ENCODE results near the gene TPM1.
"Not testable (repeated sequence)": the region's sequence is repeated elsewhere in the genome, so short reads cannot be mapped to it uniquely, and the experiment has no call there.

Gene TPM1

GRCh38 chr15:63090887-63091286 is 48.3 kb downstream of the TPM1 start:
- no peak for ATAC-seq (replicated peaks; ENCODE audit: extremely low read depth, poor library complexity, severe bottlenecking)
- H3K36me3 Mint-ChIP-seq (ENCODE audit: insufficient read depth) = no peaks in the 10 kb centered on the region
- DNase-seq (ENCODE audit: low spot score in 2 of 2) = no peak
- H3K27me3 Mint-ChIP-seq = peaks cover 8% of the 10 kb centered on the region
- H3K4me1 Mint-ChIP-seq = peaks cover 4% of the 10 kb centered on the region
- H3K27ac Mint-ChIP-seq (ENCODE audit: low read depth) = no peak overlapping the region
- no peaks in the 10 kb centered on the region for H3K9me3 Mint-ChIP-seq
- no peak overlapping the region for H3K4me3 Mint-ChIP-seq

GRCh38 chr15:63091679-63092446 is 49.3 kb downstream of the TPM1 start:
- ATAC-seq (replicated peaks; ENCODE audit: extremely low read depth, poor library complexity, severe bottlenecking) = no peak
- Mint-ChIP-seq H3K27me3 (peaks cover 8% of the 10 kb centered on the region), H3K4me3 (no peak overlapping the region), H3K36me3 (ENCODE audit: insufficient read depth) (no peaks in the 10 kb centered on the region), H3K9me3 (no peaks in the 10 kb centered on the region), H3K4me1 (peaks cover 4% of the 10 kb centered on the region), H3K27ac (ENCODE audit: low read depth) (no peak overlapping the region)
- no peak for DNase-seq (ENCODE audit: low spot score in 2 of 2)

- peaks cover 4% of the 10 kb centered on the region for H3K4me1 Mint-ChIP-seq
- H3K27ac Mint-ChIP-seq (ENCODE audit: low read depth) = no peak overlapping the region
- no peaks in the 10 kb centered on the region for H3K9me3 Mint-ChIP-seq
- no peak overlapping the region for H3K4me3 Mint-ChIP-seq
- peaks cover 2% of the 10 kb centered on the region for H3K36me3 Mint-ChIP-seq (ENCODE audit: insufficient read depth)
- ATAC-seq (replicated peaks; ENCODE audit: extremely low read depth, poor library complexity, severe bottlenecking) (peak; percentile 56), DNase-seq (ENCODE audit: low spot score in 2 of 2) (peak; percentile 39 to 47)
- peaks cover 8% of the 10 kb centered on the region for H3K27me3 Mint-ChIP-seq
These were observed 51.1 kb downstream of the TPM1 start for GRCh38 chr15:63093486-63094205.

GRCh38 chr15:63094495-63094931 is 52.0 kb downstream of the TPM1 start:
- peaks cover 4% of the 10 kb centered on the region for H3K4me1 Mint-ChIP-seq
- ATAC-seq (replicated peaks; ENCODE audit: extremely low read depth, poor library complexity, severe bottlenecking) (no peak), DNase-seq (ENCODE audit: low spot score in 2 of 2) (no peak)
- H3K36me3 Mint-ChIP-seq (ENCODE audit: insufficient read depth) = peaks cover 2% of the 10 kb centered on the region
- peaks cover 8% of the 10 kb centered on the region for H3K27me3 Mint-ChIP-seq
- no peak overlapping the region for H3K27ac Mint-ChIP-seq (ENCODE audit: low read depth)
- no peak overlapping the region for H3K4me3 Mint-ChIP-seq
- H3K9me3 Mint-ChIP-seq = no peaks in the 10 kb centered on the region

GRCh38 chr15:63096178-63096577 is 53.6 kb downstream of the TPM1 start:
- Mint-ChIP-seq H3K36me3 (ENCODE audit: insufficient read depth) (peaks cover 2% of the 10 kb centered on the region), H3K27ac (ENCODE audit: low read depth) (no peak overlapping the region), H3K4me1 (peaks cover 4% of the 10 kb centered on the region), H3K27me3 (peaks cover 7% of the 10 kb centered on the region), H3K9me3 (no peaks in the 10 kb centered on the region), H3K4me3 (no peak overlapping the region)
- DNase-seq (ENCODE audit: low spot score in 2 of 2) (no peak), ATAC-seq (replicated peaks; ENCODE audit: extremely low read depth, poor library complexity, severe bottlenecking) (no peak)

- not testable (repeated sequence) for H3K9me3 Mint-ChIP-seq; H3K4me1 Mint-ChIP-seq; H3K36me3 Mint-ChIP-seq (ENCODE audit: insufficient read depth); H3K27ac Mint-ChIP-seq (ENCODE audit: low read depth); DNase-seq (ENCODE audit: low spot score in 2 of 2); ATAC-seq (replicated peaks; ENCODE audit: extremely low read depth, poor library complexity, severe bottlenecking); H3K4me3 Mint-ChIP-seq
- peaks cover 11% of the 10 kb centered on the region for H3K27me3 Mint-ChIP-seq
These were observed 56.4 kb downstream of the TPM1 start for GRCh38 chr15:63098901-63099300.

- peaks cover 11% of the 10 kb centered on the region for H3K27me3 Mint-ChIP-seq
- not testable (repeated sequence) for H3K27ac Mint-ChIP-seq (ENCODE audit: low read depth); H3K4me1 Mint-ChIP-seq; H3K9me3 Mint-ChIP-seq; DNase-seq (ENCODE audit: low spot score in 2 of 2); H3K36me3 Mint-ChIP-seq (ENCODE audit: insufficient read depth); H3K4me3 Mint-ChIP-seq; ATAC-seq (replicated peaks; ENCODE audit: extremely low read depth, poor library complexity, severe bottlenecking)
These were observed 57.0 kb downstream of the TPM1 start for GRCh38 chr15:63099581-63099980.

- no peak overlapping the region for H3K27ac Mint-ChIP-seq (ENCODE audit: low read depth)
These were observed 60.9 kb downstream of the TPM1 start for GRCh38 chr15:63103416-63103815.

GRCh38 chr15:63104727-63105126 is 62.2 kb downstream of the TPM1 start:
- no peak for ATAC-seq (replicated peaks; ENCODE audit: extremely low read depth, poor library complexity, severe bottlenecking)
- no peaks in the 10 kb centered on the region for H3K36me3 Mint-ChIP-seq (ENCODE audit: insufficient read depth)
- no peak overlapping the region for H3K4me3 Mint-ChIP-seq
- no peak overlapping the region for H3K27ac Mint-ChIP-seq (ENCODE audit: low read depth)
- no peaks in the 10 kb centered on the region for H3K9me3 Mint-ChIP-seq
- H3K4me1 Mint-ChIP-seq = no peaks in the 10 kb centered on the region
- no peak for DNase-seq (ENCODE audit: low spot score in 2 of 2)
- peaks cover 51% of the 10 kb centered on the region for H3K27me3 Mint-ChIP-seq

More at GRCh38 chr15:63103416-63103815, 60.9 kb downstream of the TPM1 start:
- Mint-ChIP-seq H3K27me3 (peaks cover 40% of the 10 kb centered on the region), H3K36me3 (ENCODE audit: insufficient read depth) (no peaks in the 10 kb centered on the region), H3K4me1 (no peaks in the 10 kb centered on the region), H3K9me3 (no peaks in the 10 kb centered on the region), H3K4me3 (no peak overlapping the region)
- DNase-seq (ENCODE audit: low spot score in 2 of 2) (no peak), ATAC-seq (replicated peaks; ENCODE audit: extremely low read depth, poor library complexity, severe bottlenecking) (no peak)

GRCh38 chr15:63105354-63105753 is 62.8 kb downstream of the TPM1 start:
- peaks cover 51% of the 10 kb centered on the region for H3K27me3 Mint-ChIP-seq
- H3K4me3 Mint-ChIP-seq; H3K9me3 Mint-ChIP-seq; ATAC-seq (replicated peaks; ENCODE audit: extremely low read depth, poor library complexity, severe bottlenecking); DNase-seq (ENCODE audit: low spot score in 2 of 2); H3K4me1 Mint-ChIP-seq; H3K27ac Mint-ChIP-seq (ENCODE audit: low read depth); H3K36me3 Mint-ChIP-seq (ENCODE audit: insufficient read depth): not testable (repeated sequence)

GRCh38 chr15:63107895-63108546 is 65.5 kb downstream of the TPM1 start:
- Mint-ChIP-seq H3K27ac (ENCODE audit: low read depth) (no peak overlapping the region), H3K9me3 (no peaks in the 10 kb centered on the region), H3K4me1 (no peaks in the 10 kb centered on the region), H3K36me3 (ENCODE audit: insufficient read depth) (no peaks in the 10 kb centered on the region), H3K27me3 (peaks cover 47% of the 10 kb centered on the region), H3K4me3 (no peak overlapping the region)
- ATAC-seq (replicated peaks; ENCODE audit: extremely low read depth, poor library complexity, severe bottlenecking) = no peak
- no peak for DNase-seq (ENCODE audit: low spot score in 2 of 2)

- no peak for DNase-seq (ENCODE audit: low spot score in 2 of 2)
- no peaks in the 10 kb centered on the region for H3K36me3 Mint-ChIP-seq (ENCODE audit: insufficient read depth)
- ATAC-seq (replicated peaks; ENCODE audit: extremely low read depth, poor library complexity, severe bottlenecking) = no peak
- no peak overlapping the region for H3K27ac Mint-ChIP-seq (ENCODE audit: low read depth)
- H3K9me3 Mint-ChIP-seq = no peaks in the 10 kb centered on the region
- peaks cover 40% of the 10 kb centered on the region for H3K27me3 Mint-ChIP-seq
- no peak overlapping the region for H3K4me3 Mint-ChIP-seq
- H3K4me1 Mint-ChIP-seq = no peaks in the 10 kb centered on the region
These were observed 67.0 kb downstream of the TPM1 start for GRCh38 chr15:63109498-63109897.

Measured in central memory CD8-positive, alpha-beta T cell (primary cell).